ENCODE measurements around the gene MX1.

MX1 gene, protein sequence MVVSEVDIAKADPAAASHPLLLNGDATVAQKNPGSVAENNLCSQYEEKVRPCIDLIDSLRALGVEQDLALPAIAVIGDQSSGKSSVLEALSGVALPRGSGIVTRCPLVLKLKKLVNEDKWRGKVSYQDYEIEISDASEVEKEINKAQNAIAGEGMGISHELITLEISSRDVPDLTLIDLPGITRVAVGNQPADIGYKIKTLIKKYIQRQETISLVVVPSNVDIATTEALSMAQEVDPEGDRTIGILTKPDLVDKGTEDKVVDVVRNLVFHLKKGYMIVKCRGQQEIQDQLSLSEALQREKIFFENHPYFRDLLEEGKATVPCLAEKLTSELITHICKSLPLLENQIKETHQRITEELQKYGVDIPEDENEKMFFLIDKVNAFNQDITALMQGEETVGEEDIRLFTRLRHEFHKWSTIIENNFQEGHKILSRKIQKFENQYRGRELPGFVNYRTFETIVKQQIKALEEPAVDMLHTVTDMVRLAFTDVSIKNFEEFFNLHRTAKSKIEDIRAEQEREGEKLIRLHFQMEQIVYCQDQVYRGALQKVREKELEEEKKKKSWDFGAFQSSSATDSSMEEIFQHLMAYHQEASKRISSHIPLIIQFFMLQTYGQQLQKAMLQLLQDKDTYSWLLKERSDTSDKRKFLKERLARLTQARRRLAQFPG

DNA sequence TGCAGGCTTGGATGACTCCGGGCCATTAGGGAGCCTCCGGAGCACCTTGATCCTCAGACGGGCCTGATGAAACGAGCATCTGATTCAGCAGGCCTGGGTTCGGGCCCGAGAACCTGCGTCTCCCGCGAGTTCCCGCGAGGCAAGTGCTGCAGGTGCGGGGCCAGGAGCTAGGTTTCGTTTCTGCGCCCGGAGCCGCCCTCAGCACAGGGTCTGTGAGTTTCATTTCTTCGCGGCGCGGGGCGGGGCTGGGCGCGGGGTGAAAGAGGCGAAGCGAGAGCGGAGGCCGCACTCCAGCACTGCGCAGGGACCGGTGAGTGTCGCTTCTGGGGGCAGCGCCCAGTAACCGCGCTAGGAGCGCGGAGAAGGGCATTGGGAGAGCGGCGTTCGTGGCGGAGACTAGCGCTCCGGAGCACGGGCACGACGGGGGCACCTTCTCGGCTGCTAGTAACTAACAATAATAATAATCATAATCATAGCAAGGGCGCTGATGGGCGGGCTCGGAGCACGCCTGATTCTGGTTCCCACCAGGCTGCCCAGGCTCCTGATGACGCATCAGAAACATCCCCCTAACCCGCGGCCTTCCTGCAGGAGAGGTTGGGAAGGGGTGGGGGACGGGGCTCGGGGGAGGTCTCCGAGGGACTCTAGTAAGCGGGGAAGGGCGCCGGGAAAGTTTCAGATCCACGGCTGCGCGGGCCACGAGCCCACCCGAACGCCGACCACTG, at the start of gene MX1:
Gene MX1, plus strand, starts transcription at position 286 of the 722 bp plus-strand sequence. CDS start 5,832 bp downstream, outside the sequence.
- peak; percentile 39 for DNase-seq

DNA sequence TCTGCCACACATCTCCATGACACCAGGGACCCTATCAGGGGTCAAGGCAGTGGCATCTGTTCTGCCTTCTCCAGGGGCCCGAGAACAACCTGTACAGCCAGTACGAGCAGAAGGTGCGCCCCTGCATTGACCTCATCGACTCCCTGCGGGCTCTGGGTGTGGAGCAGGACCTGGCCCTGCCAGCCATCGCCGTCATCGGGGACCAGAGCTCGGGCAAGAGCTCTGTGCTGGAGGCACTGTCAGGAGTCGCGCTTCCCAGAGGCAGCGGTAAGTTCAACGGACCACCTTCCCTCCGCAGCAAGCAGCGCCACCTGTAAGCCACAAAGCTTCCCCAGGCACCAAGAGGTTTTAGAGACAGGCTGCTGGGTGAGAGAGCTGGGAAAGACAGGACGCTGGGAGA, 48.3 kb upstream of the MX1 start:
- DNase-seq, result no peak

DNA sequence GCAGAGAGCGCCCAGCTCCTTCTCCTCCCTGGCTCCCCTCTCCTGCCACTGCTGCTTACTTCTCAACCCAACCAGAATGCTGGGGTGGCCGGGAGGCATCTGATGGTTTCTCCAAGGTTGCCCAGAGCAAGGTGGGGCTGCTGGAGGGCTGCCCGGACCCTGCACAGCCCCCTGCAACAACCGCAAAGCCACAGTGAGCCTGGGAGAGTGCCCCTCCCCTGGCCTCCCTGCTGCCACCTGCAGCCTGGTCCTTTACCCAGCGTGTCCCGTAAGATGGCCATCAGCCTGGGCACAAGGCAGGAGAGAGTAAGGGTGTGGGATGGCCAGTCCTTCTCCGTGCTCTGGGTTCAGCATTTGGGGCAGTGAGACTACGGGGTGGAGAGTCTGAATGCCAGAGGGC, 47.2 kb upstream of the MX1 start:
- DNase-seq, result no peak

DNA sequence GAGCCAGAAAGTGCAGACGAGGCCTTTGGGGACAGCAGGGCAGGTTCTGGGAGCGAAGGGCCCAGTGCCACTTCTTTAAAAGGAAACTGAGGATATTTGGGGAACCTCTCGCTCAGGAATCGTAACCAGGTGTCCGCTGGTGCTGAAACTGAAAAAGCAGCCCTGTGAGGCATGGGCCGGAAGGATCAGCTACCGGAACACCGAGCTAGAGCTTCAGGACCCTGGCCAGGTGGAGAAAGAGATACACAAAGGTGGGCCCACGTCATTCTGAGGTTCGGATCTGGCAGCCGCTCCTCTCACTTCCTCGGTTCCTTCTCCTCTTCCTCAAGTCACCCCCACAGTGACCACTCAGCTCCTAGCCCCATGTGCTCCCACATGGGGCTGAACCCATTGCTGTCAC, 46.1 kb upstream of the MX1 start:
- DNase-seq, result no peak

DNA sequence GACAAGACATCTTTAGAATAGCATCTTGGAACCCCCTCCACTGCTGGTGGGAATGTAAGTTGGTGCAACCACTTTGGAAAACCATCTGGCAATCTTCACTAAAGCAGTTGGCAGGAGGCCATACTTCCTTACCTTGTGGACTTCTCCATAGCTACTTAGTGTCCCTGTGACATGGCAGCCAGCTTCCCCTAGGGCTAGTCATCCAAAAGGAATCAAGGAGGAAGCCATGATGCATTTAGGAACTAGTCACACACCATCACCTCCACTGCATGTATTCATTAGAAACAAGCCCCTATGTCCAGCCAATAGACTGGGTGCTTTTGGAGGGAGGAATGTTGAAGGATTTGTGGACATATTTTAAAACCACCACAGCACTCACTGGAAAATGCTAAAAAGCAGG, 44.3 kb upstream of the MX1 start:
- no peak for DNase-seq

DNA sequence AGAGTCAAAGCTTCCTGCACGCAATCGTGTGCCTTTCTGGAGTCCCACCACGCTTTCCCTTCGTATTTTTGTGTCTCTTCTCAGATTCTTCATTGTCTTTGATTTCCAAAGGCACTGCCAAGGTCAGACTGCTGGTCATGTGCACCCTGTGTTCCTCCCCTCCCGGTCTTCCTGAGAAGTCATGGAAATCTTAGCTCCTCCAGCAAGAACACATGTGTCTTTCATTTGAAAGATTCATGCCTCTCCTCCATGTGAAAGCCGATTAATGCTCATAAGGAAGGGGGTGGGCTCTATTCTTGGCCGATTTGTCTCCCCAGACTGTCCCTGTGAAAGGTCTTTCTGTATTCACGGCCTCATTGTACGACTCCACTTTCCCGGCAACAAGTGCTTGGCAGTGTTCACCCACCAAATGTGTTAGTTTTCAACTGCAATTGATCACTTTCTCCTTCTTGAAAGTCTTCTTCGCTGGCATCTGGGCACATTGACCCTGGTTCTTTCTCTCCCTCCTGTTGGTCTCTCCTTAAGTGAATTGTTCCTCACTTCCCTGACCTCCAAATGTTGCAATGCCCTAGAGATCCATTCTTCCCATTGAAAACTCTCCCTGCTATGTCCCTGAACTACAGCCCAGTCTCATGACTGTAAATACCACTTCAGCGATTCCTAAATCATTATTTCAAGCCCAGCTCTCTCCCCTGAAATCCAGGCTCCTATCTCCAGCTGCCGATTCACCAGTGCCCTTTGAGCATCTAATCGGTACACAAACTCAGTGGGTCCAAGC, 38.8 kb upstream of the MX1 start:
- DNase-seq, result no peak

DNA sequence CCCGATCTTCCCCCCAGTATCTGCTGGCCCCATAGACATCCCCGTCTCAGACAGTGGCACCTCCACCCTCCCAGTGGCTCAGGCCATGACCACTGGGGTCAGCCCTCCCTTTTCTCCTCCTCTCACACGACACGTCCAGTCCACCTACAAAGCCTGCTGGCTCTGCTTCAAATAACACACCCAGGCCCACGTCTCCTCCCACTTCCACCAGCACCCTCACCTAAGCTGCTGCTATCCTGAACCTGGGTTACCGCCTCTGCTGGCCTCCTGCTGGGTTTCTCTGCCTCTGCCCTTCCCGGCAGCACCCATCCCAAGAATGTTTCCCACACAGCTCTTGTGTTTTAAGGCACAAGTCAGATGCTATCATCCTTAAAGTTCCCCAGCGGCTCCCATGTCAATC, 38.2 kb upstream of the MX1 start:
- no peak for DNase-seq

DNA sequence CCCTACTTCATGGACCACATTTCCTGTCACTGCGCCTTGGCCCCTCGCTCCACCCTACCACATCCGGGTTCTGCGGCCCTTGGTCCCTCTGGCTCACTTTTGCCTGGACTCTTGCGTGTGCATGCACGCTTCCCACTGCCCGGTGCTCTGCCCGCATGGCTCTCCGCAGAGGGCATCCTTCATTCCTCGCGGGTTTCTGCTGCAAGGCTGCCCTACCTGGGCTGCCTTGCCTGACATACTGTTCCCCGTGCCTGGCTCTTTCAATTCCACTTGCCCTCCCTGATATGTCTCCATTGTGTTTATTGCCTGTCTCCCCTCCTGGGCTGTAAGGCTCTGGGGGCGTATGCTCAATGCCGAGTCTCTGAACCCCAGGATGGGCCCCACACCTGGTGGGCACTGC, 37.8 kb upstream of the MX1 start:
- no peak for DNase-seq

DNA sequence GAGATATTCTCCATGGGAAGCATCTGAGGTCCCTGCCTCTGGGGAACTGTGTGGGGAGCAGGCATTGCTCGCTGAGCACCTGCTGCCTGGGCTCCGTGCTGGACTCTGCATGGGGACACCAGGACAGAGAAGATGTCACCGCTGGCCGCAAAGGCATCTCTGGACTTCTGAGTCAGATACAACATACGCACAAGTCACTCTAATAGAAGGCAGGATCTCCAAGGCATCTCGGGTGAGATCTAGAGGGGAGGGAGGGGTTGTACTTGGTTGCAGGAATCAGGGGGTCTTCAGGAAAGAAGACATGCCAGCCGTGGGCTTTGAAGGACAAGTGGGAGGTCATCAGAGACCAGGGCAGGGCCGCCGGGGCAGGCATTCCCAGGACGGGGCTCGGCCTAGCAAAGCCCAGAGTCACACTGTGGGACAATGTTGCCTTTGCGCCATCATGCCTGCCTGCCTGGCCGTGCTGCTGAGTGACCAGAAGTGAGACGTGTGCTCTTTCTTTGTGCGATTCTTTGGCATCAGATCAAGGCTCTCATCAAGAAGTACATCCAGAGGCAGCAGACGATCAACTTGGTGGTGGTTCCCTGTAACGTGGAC, 35.9 kb upstream of the MX1 start:
- no peak for DNase-seq

DNA sequence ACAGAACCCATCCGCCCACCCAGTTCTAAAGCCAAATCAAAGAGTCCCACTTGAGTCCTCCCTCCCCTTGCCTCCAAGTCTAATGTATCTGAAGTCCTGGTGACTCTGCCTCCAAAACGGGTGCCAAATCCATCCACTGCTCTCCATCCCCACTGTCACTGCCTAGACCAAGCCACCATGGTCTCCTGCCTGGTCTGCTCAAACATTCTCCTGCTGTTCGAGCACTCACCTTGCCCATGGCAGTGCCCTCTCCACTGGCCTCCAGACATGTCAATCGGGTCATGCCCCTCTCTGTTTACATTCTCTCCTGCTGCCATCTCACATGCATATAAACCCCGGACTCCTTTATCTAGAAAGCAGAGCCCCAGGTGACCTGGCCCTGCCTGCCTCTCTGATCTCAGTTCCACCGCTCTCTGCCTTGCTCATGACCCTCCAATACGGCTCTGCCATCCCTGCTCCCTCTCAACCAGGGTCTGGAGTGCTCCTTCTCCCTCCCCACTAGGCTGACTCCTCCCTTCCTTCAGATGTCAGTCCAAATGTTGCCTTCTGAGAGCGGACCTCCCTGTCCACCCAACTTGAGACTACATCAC, 32.1 kb upstream of the MX1 start:
- DNase-seq, result no peak

DNA sequence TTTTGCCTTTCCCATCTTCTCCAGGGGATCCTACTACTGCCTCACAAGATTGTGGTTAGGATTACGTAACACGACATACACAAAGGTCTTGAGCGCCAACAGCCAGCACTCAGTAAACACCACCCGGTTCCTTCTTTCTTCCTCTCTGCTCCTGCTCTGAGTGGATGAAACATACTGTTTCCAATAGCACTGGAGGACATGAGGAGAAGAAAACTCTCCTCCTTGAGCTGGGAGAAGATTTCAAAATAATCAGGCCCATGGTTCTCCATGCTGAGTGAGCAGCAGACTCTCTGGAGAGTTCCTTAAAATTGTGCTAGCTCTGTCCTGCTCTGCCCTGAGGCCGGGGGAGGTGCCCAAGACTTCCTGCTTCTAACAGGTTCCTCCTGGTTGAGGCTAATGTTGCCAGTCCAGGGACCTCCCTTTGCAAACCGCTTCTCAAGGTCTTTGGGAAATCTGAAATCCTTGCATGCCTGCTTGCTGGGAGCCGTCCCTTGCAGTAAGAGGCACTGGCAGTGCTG, 29.4 kb upstream of the MX1 start:
- no peak for DNase-seq

DNA sequence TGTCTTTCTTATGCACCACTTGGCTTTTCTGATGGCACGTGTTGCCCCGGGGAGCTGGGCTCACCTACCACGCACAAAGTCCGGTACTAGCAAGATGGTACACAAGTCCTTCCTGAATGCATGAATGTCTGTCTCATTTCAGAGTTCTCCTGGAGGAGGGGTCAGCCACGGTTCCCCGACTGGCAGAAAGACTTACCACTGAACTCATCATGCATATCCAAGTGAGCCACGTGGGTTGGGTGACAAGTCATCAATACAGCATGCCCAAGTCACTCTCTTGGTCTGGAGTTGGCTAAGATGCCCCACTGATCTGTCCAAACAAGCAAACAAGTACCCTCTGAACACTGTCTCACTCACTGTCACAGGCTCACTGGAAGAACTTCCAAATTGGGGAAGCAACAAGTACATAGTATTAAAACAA, 28.6 kb upstream of the MX1 start:
- DNase-seq, result no peak

DNA sequence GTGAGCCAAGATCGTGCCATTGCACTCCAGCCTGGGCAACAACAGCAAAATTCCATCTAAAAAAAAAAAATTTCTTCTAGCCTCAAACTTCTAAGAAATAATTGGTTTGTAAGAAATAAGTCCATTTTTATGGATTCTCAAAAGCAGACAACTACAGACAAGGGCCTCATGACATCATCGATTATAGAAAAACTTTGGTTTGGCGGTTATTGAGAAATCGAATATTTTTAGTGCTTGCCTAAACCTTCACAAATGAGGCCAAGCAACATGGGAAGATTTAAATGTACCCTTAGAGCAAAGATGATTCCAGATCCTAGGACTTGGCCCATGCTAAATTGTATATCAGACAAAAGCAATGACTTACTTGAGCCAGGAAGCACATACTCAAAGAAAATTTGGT, 27.8 kb upstream of the MX1 start:
- no peak for DNase-seq

DNA sequence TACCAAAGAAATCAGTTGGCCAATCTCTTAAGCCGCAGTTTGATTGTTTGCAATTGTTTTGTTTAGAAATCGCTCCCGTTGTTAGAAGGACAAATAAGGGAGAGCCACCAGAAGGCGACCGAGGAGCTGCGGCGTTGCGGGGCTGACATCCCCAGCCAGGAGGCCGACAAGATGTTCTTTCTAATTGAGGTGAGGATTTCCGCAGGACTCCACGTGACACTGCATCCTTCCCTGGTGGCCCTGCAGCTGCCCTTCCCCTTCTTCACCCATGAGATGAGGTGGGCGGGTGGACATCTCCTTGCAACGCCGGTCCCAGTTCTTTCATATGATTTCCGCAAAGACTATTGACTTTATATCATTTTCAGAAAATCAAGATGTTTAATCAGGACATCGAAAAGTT, 27.2 kb upstream of the MX1 start:
- no peak for DNase-seq

DNA sequence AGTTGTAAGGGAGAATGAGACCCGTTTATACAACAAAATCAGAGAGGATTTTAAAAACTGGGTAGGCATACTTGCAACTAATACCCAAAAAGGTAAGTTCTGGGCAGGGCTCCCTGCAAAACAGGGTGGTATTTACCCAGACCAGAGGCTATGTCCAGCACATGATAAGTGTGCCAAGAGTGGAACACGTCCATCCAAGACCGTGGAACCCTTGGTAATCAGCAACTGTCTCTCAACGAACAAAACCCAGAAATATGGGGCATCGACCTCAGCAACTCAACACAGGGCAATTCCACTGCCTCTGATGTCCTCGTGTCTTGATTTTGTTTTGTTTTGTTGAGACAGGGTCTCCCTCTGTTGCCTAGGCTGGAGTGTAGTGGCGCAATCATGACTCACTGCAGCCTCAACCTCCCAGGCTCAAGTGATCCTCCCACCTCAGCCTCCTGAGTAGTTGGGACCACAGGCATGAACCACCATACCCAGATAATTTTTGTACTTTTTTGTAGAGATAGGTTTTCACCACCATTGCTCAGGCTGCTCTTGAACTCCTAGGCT, 26.7 kb upstream of the MX1 start:
- no peak for DNase-seq

DNA sequence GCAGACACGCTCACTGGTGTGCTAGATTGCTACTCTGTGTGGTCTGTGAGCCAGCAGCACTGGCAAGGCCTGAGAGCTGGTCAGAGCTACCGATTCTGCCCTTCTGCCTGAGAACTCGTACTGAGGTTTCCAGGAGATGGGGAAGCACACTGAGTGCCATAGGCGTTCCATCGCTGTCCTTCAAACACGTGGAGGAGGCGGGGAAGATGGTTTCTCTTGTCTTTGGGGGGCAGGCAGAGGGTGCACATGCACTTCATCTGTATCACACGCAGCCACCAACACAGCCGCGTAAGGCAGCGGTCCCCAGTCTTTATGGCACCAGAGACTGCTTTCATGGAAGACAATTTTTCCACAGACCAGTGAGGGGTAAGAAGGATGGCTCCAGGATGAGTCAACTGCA, 23.8 kb upstream of the MX1 start:
- DNase-seq, result no peak

DNA sequence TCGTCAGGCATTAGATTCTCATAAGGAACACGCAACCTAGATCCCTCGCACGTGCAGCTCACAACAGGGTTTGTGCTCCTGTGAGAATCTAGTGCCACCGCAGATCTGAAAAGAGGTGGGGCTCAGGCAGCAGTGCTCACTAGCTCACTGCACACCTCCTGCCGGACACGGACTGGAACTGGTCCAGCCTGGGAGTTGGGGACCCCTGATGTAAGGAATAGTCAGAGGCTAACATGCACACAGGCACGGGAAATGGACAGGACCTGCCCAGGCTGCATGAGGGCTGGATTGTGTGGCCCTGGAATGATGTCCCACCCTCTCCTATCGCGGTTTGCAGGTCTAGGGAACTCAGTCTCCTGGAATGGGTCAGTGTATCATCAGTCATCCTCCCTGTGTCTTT, 23.2 kb upstream of the MX1 start:
- DNase-seq, result no peak

DNA sequence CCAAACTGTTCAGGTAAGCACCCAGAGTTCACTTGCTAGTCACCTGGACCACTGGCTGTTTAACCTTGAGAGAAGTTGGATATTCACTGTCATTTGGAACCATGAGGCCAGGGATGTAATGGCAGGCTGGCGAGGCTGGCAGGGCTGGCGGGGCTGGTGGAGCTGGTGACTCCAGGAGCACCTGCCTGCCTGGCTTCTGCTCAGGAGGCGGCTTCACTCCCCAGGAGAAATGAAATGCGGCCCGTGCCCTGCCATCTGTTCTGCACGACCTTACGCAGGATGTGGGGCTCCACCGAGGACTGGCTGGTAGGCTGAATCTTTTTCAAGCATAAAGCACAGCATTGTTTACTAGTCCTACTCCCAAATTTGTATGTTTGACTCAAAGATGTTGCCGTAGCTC, 22.7 kb upstream of the MX1 start:
- no peak for DNase-seq

DNA sequence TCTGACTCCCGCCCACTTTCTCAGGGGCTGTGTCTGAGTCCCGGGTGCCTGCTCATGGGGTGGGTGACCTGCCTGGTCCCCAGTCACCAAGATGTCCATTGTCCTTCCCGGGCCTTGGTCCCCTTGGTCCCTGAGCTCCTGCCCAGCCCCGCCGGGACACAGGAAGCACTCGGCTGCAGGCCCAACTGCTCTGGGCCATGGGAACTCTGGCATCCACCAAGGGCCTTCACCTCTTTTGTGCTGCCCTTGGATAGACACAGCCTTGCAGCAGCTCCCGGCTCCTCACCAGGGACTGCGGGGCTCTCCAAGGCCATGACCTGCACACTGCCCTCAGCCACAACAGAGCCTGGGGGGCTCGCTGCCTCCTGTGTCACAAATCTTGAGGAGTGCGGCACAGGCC, 22.1 kb upstream of the MX1 start:
- no peak for DNase-seq

DNA sequence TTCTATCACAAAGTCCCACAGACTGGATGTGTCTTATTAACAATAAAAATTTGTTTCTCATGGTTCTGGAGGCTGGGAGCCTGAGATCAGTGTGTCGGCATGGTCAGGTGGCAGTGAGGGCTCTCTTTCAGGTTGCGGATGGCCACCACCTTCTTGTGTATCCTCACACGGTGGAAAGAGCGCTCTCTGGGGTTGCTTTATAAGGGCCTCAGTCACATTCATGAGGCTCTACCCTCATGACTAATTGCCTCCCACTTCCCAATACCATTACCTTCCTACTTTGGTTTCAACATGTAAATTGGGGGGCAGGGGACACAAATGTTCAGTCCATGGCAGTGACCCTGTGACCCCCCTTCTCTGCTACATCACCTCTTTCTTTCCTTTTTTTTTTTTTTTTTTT, 20.7 kb upstream of the MX1 start:
- no peak for DNase-seq

DNA sequence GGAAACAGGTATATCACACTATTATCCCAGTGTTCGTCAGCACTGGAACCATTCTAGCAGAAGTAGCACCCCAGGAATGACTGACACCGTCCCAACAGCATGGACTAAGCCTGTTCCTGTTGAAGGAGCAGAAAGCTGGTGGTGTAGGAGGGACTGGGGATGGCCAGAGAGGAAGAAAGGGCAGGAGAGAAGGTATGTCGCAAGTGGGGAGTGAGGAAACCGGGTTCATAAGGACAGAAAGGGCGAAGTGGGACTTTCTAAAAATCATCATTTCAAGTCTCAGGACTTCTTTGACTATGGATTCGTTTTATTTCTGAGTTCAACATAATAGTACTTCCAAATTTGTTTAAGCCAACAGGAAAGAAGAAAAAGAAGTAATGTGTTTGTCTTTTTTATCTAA, 19.7 kb upstream of the MX1 start:
- DNase-seq, result no peak

Data from DMS79 treated with DMSO at 0.1 percent for 48 hours (cell line).